SU-DHL-6 (cell line): ENCODE measurements around the gene DAPP1.

ENCODE experiments used
- CTCF ChIP-seq: fragments of 200-600 bp; sonication (generic); IDR thresholded peaks from one replicate; pipeline ENCODE4 v1.5.1; 2017; ENCODE audit warnings: antibody characterized with exemption, mild to moderate bottlenecking, low read length, moderate library complexity; ENCODE audit not compliant: insufficient read depth, poor library complexity, severe bottlenecking
- EZH2phosphoT487 ChIP-seq: fragments of 200-600 bp; sonication (generic), shearing (Covaris generic); conservative IDR thresholded peaks from 2 replicates; pipeline ENCODE4 v1.6.1; 2018; ENCODE audit warnings: mild to moderate bottlenecking, antibody characterized with exemption, low read length, moderate library complexity, mixed read lengths

GRCh38 chr4:99875071-99875470 lies 58.4 kb downstream of the DAPP1 start:
- TF ChIP-seq CTCF, result no peak
- TF ChIP-seq EZH2phosphoT487, result no peak
